HG03039 (cell line): Measurements from ENCODE around the gene HAPSTR1.

Experiments used
- ATAC-seq: cut with Tn5 transposase; IDR thresholded peaks from one replicate; pipeline ENCODE4 v1.9.1; 2021; ENCODE audit warnings: mild to moderate bottlenecking, moderate library complexity; ENCODE audit not compliant: unreplicated experiment

HAPSTR1 gene

DNA sequence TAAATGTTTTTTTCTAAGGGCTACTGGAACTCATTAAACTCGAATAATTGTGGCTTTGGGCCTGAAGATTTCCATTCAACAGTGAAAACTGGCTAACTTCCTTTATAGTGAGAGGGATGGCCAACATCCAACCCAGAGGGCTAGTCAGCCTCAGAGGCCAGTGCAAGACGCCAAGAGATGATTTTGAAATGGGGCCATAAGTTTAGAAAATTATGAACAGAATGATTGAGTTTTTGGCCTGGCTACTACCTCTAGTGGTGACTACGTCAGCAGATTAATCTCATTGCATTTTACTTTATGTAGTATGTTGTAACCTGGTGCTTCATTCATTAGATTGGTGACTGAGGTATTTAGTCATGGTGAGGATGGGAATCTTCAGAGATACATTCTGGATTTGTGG, 28.4 kb downstream of the HAPSTR1 start:
- no peak for ATAC-seq

DNA sequence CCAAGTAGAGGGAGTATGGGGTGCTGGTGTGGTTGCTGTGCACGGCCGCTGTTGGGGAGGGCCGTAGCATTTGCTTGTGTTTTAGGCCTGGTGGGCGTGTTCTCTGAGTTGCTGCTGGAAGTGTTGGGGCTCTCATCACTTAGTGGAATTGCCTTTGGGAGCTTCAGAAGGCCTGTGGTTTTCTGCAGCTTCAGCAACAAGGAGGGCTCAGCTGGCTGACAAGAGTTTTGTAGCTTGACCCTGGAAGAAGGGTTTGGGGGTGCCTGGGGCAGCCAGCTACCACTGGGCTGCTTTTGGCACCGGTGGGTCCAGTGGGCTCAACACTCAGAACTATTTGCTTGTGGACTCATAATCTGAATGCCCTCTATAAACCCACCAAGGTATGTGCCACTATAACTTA, 30.9 kb downstream of the HAPSTR1 start:
- no peak for ATAC-seq

DNA sequence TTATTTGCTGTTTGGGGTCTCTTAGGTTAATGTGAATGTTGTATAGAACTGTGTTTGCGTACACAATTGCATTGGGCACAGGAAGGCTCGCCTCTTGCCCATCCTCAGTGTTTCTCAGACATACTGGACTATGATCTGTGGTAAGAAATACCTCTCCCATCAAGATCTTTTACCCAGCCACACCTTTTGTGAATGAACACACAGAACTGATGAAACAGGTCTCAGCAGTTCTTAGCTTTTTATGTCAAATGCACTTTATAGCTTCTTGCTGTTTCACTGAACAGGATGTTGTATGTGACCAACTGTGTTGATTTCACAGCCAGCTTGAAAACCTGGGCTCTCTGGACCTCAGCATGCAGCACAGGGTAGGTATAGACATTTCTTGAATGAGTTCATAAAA, 31.5 kb downstream of the HAPSTR1 start:
- no peak for ATAC-seq

DNA sequence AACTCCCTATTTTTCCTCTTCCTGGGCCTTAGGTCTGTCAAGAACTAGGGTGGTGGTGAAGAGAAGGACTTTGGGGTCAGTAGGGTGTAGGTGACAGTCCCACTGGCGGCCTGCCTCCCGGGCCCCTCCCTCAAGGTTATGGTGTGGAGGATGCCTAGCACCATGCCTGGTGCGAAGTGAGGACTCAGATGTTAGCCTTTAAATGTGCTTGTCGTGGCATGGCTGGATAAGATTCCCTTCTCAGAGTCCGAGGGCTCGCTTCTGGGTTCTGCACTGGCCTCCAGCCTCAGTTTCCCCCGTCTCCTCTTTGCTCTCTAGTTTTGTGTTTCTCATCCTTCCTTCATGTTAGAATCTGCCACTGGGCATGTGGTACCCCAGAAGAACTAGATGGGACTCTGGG, 32.0 kb downstream of the HAPSTR1 start:
- no peak for ATAC-seq

DNA sequence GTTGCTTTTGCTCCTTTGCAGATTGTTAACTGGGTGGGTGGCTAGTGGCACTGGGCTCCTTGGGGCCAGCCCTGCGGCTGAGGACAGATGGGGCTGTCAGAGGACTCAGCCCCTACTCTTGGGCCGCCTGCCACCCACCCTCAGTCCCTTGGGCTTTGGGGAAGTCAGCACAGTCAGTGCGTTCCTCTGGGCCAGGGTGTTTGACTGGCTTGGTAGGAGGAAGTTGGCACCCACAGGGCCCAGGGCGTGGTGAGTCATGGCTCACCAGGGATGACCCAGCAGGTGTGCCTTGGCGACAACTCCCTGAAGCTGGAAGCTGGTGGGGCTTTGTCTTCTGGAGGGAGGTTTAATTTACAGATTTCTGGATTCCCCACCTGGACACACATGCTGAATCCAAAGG, 32.4 kb downstream of the HAPSTR1 start:
- ATAC-seq = no peak

DNA sequence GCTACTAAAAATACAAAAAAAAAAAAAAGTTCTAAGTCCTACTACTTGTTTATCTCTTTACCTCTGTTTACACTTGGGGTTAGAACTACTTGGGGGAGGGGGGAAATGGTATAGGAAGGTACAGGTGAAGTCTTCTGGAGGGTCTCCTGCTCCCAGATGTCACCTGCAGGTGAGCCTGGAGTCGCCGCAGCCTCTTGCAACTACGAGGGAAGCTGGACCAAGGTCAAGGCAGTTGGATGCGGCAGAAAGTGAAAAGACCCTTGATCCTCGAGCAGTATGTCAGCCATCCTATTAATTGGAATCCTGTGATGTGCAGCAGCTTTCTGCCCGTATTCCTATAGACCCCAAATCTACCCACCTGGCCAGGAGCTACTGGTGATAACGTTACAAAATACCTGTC, 33.0 kb downstream of the HAPSTR1 start:
- no peak for ATAC-seq

DNA sequence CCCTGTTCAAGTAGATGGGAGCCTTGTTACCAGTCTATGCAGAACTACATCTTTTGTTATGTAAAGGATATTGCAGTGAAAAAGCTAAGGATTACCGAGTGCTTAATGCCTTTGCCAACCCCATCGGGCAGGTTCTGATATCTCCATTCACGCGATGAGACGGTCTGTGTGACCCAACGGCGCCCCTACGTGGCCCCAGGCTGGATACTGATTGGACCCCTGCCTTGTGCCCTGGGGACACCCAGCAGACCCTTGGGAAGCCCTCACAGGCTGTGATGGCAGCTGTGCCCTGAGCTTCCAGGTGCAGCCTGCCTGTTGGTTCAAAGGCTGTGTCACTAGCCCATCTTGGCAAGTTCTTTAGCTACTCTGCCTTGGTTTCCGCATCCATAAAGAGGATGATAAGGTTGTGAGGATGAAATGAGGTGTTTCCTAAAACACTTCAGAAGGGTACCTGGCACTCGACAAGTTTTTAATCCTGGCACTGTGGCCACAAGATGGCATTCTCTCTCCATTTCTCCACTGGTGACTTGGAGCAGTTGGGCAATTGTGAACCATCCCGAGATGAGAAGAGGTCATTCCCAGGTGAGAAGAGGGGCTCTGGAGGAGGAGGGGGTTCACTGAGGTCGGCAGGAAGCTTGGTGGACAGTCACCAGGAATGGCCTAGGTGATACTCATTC, 33.6 kb downstream of the HAPSTR1 start:
- no peak for ATAC-seq

DNA sequence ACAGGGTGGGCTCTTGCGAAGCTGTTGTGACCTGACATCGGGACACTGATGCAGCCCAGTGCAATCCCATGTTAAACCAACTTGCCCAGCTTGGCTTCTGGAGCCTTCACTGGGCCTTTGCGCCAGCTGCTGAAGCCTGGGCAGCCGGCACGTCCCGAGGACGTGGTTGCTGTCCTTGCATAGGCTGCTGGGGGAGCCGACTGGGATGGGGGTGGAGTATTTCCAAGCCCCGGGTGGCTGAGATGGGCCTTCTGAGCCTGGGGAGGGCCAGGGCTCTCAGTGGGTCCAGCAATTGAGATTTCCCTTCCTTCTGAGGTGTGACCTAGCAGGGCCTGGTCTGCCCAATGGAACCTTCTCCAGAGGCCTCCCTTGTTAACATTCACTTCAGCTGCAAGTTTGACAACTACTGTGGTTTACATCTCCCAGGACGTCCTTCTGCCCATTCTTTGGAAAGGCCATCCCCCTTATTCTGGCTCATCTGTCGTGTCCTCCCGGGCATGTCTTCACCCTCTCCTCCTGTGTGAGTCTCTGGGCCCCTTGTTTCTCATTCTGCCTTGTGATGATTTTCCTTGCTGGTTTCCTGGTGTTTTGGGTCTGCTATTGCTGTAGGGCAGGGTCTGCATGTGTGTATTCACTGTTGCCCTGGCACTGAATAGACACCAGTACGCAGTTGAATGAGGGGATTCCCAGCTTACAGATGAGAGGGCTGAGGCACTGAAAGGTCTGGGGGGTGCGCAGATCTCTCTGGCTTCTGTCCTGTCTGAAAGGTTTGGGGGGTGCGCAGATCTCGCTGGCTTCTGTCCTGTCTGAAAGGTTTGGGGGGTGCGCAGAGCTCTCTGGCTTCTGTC, 34.4 kb downstream of the HAPSTR1 start:
- ATAC-seq = no peak

DNA sequence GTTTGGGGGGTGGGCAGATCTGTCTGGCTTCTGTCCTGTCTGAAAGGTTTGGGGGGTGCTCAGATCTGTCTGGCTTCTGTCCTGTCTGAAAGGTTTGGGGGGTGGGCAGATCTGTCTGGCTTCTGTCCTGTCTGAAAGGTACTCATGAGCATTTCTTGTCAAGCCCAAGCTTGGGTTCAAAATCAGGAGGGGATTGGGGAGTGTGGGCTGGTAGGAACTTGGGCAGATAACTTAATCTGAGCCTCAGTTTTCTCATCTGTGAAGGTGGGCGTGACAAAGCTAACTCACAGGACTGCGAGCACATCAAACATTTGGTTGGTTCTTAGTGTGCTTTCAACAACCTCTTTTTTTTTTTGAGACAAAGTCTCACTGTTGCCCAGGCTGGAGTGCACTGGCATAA, 35.2 kb downstream of the HAPSTR1 start:
- ATAC-seq = no peak

DNA sequence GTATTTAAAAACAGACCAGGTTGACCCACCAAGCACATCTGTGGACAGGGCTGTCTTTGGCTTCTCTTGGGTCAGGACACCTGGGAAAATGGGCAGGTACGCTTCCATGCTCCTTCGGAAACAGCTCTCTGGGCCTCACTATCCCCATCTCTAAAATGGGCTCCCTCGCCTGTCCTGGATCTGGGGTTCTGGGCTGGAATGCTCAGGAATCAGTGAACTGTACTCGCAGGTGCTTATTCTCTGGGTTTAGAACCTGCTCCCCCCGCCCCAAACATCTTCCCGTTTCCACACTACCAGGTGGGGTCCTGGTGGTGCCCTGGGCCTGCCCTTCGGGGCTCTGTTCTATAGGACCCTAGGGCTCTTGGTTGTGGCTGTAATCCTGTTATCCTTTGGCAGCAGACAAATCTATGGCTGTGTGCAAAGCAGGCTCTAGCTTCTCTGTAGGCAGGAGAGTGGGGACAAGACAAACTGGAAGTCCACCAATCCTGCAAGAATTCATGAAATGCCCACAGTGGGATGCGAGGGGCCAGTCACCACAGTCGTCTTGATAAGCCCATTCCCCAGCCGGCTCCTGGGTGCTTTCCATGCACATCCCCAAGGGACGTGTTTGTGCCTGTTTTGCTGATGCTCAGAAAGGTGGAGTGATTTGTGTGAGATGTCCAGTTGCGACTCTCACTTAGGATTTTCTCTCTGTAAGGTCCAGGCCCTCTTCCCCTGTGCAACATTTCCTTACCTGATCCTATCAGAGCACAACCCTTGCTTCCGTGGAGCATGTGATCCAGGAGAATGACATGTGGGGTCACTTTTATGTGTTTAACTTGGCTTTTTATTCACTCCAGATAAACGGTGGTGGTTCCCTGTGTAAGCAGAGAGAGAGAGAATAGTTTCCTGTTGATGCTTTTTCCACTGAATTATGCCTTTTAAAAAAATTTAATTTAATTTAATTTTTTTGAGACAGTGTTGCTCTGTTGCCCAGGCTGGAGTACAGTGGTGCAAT, 37.2 kb downstream of the HAPSTR1 start:
- ATAC-seq = no peak

DNA sequence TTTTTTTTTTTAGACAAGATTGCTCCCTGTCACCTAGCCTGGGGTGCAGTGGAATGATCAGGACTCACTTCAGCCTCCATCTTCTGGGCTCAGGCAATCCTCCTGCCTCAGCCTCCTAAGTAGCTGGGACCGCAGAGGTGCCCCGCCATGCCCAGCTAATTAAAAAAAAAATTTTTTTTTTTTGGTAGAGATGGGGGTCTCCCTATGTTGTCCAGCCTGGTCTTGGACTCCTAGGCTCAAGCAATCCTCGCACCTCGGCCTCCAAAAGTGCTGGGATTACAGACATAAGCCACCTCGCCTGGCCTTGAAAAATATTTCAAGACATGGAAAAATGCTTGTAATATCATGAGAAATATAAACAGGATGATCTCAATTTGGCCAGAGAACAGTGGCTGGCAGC, 42.9 kb downstream of the HAPSTR1 start:
- ATAC-seq = no peak

DNA sequence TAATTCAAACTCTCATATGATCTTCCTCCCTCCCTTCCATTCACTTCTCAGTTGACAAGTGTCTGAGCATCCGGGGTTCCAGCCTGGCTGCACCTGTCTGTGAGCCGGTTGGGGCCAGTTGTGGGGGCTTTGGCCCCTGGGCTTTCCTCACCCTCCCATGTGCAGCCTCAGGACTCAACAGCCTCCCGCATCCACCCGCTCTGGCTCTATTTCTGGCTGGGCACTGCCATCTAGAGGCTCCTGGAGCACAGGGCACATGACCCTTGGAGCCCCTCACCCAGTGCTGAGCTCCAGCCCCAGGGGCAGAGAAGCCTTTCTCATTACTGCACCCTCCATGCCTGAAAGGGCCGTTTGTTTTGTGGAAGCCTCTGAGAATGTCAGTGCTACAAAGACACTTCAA, 43.3 kb downstream of the HAPSTR1 start:
- ATAC-seq = no peak

DNA sequence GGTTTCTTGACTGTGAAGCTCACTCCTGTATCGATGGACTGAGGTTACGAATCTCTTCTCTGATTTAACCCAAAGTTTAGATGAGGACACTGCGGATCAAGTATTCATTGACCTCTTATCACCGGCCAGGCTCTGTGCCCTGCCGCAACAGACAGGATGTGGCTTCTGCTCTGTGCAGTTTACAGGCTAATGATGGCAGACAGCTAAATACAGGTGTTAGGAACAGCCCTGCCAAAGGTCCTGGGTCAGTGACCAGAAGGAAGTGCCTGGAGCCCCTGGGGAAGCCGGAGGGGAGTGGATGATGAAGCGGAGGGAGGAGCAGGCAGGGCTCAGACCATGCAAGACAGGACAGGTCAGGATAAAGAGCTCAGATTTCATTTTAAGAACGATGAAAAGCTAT, 44.4 kb downstream of the HAPSTR1 start:
- no peak for ATAC-seq

DNA sequence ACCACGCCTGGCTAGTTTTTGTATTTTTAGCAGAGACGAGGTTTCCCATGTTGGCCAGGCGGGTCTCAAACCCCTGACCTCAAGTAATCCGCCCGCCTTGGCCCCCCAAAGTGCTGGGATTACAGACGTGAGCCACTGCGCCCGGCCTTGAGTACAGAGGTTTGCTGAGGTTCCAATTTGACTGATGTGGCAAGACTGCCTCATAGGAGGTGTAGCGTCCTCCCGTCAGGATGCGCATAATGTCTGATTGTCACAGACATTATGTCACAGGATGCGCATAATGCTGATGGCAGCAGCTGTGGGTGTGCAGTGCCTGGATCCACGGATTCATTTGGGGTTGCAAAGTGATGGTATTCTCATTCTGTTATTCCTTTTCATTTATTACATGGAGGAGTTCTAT, 45.2 kb downstream of the HAPSTR1 start:
- no peak for ATAC-seq

DNA sequence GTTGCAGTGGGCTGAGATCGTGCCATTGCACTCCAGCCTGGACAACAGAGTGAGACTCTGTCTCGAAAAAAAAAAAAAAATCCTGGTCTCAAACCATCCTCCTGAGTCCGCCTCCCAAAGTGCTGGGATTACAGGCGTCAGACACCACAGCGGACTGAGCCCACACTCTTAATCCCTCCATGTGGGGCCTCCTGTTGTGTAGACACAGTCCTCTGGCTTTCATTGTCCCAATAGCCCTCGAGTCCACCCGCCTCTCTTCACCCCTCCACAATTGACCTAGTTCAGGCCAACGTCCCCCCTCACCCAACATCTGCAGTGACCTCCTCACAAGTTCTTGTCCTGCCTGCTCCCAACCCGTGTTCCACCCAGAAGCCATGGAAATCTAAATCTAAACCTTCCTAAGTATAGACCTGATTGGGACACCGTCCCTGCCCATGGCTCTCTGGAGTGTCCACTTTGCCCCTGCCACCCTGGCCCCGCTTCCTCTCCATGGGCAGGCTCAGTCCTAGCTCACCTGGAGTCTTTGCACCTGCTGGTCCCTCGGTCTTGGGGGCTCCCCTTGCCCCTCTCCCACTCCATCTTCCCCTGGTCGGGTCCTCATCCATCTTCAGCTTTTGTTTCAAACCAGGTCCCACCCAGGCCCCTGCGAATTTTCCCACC, 46.7 kb downstream of the HAPSTR1 start:
- no peak for ATAC-seq

DNA sequence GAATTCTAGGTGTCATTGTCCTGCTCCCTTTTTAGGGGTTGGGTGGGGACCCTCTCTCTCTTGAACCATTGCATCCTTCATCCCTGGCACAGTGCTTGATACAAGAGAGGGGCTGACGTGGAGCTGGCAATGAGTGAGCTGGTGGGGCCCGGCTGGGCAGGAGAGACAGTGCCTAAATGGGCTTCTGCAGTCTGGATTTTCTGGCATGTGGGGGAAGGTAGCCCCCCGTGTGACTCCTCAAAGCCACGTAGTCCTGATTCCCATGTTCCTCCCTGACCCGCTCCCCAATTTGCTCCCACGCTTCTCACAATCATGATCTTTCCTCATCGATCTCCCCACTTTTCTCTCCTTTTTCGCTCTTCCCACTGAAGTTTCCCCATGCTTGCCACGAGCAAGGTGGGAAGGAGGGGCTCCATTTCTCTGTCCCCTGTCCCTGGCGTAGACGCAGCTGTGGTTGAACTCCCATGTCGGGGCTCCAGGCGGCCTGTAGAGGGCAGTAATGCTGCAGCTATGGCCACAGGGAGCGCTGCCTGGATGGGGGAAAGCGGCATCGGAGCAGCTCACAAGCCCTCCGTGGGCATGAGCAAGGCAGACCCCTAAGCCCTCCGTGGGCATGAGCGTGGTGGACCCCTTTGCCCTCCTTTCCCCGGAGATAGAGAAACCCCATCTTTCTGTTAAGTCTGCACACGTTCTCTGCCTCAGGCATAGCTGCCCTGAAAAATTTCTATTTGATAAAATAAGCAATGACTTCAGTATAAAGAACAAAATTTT, 47.5 kb downstream of the HAPSTR1 start:
- ATAC-seq = no peak

DNA sequence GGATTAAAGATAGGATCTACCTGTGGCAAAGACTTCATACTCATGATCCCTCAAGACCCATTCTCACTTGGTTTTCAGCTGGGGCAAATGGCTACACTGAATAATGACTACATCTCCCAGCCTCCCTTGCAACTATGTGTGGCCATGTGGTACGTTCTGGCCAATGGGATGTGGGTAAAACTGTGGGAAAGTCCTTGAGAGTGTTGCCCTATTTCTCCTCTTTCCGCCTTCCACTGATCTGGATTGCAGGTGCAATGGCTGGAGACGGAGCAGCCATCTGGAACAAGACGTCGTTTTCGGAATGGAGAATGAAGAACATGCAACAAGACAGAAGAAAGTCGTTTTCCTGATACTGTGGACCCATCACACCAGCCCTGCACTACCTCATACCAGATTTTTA, 48.5 kb downstream of the HAPSTR1 start:
- no peak for ATAC-seq
